ENCODE results near the gene NT5M. TPM values are rescaled to one million over a fixed set of nuclear protein-coding genes. Genes with fewer than 3 reads are reported as not detected.

Gene NT5M
- total RNA-seq, 2 experiments from 2014 or later = 1.8 to 2.9 TPM

GRCh38 chr17:17321356-17322025 lies 18.3 kb downstream of the NT5M start:
- no peaks in the 10 kb centered on the region for H3K36me3 Mint-ChIP-seq (ENCODE audit: low read depth)

GRCh38 chr17:17322516-17323510 lies 19.6 kb downstream of the NT5M start:
- peak in 1 of 14 experiments; percentile 8 for DNase-seq
- H3K36me3 Mint-ChIP-seq (ENCODE audit: low read depth) = no peaks in the 10 kb centered on the region
- H3K4me1 Mint-ChIP-seq (ENCODE audit: low read depth) = no peaks in the 10 kb centered on the region
- H3K9me3 ChIP-seq (ENCODE audit: control insufficient read depth in 1 of 2, insufficient read depth in 1 of 2, low read length in 2 of 2) = no peaks in the 10 kb centered on the region
- H3K9me3 Mint-ChIP-seq = no peaks in the 10 kb centered on the region
- CTCF ChIA-PET = no interaction called here
- H3K27me3 Mint-ChIP-seq = no peaks in the 10 kb centered on the region
- H3K27ac ChIP-seq (ENCODE audit: low read depth in 1 of 2, low read length in 2 of 2) = no peak overlapping the region
- H3K36me3 ChIP-seq (ENCODE audit: insufficient read depth, low read length) = no peaks in the 10 kb centered on the region
- no peak overlapping the region for H3K4me3 Mint-ChIP-seq
- H3K27me3 ChIP-seq (ENCODE audit: control insufficient read depth in 1 of 2, insufficient read depth in 2 of 2, low read length in 2 of 2) = no peaks in the 10 kb centered on the region
- POLR2A ChIA-PET = no interaction called here
- no peak for TF ChIP-seq CTCF (IDR thresholded peaks at IDR 0.05)
- intact Hi-C loops (cut with DNase I, micrococcal nuclease) = no loop called here
- H3K4me1 ChIP-seq (ENCODE audit: insufficient read depth, low read length) = no peaks in the 10 kb centered on the region
- no peak overlapping the region for H3K4me3 ChIP-seq (ENCODE audit: low read length)
- ATAC-seq (ENCODE audit: poor library complexity) = no peak
- H3K27ac Mint-ChIP-seq = no peak overlapping the region

More at GRCh38 chr17:17321356-17322025, 18.3 kb downstream of the NT5M start:
- ChIA-PET CTCF (no interaction called here), POLR2A (no interaction called here)
- Mint-ChIP-seq H3K4me1 (ENCODE audit: low read depth) (no peaks in the 10 kb centered on the region), H3K9me3 (no peaks in the 10 kb centered on the region), H3K27me3 (no peaks in the 10 kb centered on the region), H3K27ac (no peak overlapping the region), H3K4me3 (no peak overlapping the region)
- Histone ChIP-seq H3K9me3 (ENCODE audit: control insufficient read depth in 1 of 2, insufficient read depth in 1 of 2, low read length in 2 of 2) (no peaks in the 10 kb centered on the region), H3K36me3 (ENCODE audit: insufficient read depth, low read length) (no peaks in the 10 kb centered on the region), H3K27ac (ENCODE audit: low read depth in 1 of 2, low read length in 2 of 2) (no peak overlapping the region), H3K27me3 (ENCODE audit: control insufficient read depth in 1 of 2, insufficient read depth in 2 of 2, low read length in 2 of 2) (no peaks in the 10 kb centered on the region), H3K4me3 (ENCODE audit: low read length) (no peak overlapping the region), H3K4me1 (ENCODE audit: insufficient read depth, low read length) (no peaks in the 10 kb centered on the region)
- ATAC-seq (ENCODE audit: poor library complexity) (no peak), DNase-seq (peak in 1 of 14 experiments; percentile 10)
- intact Hi-C loops (cut with DNase I, micrococcal nuclease) = no loop called here
- no peak for TF ChIP-seq CTCF (IDR thresholded peaks at IDR 0.05)

- H3K27me3 Mint-ChIP-seq = no peaks in the 10 kb centered on the region
- Histone ChIP-seq H3K27ac (ENCODE audit: low read depth in 1 of 2, low read length in 2 of 2) (no peak overlapping the region), H3K4me3 (ENCODE audit: low read length) (no peak overlapping the region), H3K27me3 (ENCODE audit: control insufficient read depth in 1 of 2, insufficient read depth in 2 of 2, low read length in 2 of 2) (no peaks in the 10 kb centered on the region), H3K9me3 (ENCODE audit: control insufficient read depth in 1 of 2, insufficient read depth in 1 of 2, low read length in 2 of 2) (no peaks in the 10 kb centered on the region), H3K36me3 (ENCODE audit: insufficient read depth, low read length) (no peaks in the 10 kb centered on the region), H3K4me1 (ENCODE audit: insufficient read depth, low read length) (no peaks in the 10 kb centered on the region)
- ChIA-PET POLR2A (no interaction called here), CTCF (no interaction called here)
- H3K4me3 Mint-ChIP-seq = no peak overlapping the region
- DNase-seq (no peak), ATAC-seq (ENCODE audit: poor library complexity) (no peak)
- H3K36me3 Mint-ChIP-seq (ENCODE audit: low read depth) = no peaks in the 10 kb centered on the region
- H3K27ac Mint-ChIP-seq = no peak overlapping the region
- H3K4me1 Mint-ChIP-seq (ENCODE audit: low read depth) = no peaks in the 10 kb centered on the region
- intact Hi-C loops (cut with DNase I, micrococcal nuclease) = no loop called here
- no peaks in the 10 kb centered on the region for H3K9me3 Mint-ChIP-seq
- TF ChIP-seq CTCF (IDR thresholded peaks at IDR 0.05) = no peak
These were observed 21.4 kb downstream of the NT5M start for GRCh38 chr17:17324616-17325015.

Measured in CD4-positive, alpha-beta T cell (primary cell).